ENCODE data around the gene HOXC10.

Gene HOXC10

GRCh38 chr12:54003625-54004024 lies 18.7 kb downstream of the HOXC10 start:
- H2AFZ ChIP-seq (ENCODE audit: low read length) = no peak overlapping the region

GRCh38 chr12:54004063-54004840 lies 19.3 kb downstream of the HOXC10 start:
- H3K79me2 ChIP-seq (ENCODE audit: insufficient read depth, low read length) = no peaks in the 10 kb centered on the region

More at GRCh38 chr12:54003625-54004024, 18.7 kb downstream of the HOXC10 start:
- H3K9ac ChIP-seq (ENCODE audit: low read depth, low read length, poor library complexity, severe bottlenecking) = no peak overlapping the region
- H3K4me3 ChIP-seq (ENCODE audit: low read length, poor library complexity, severe bottlenecking) = no peak overlapping the region
- H3K79me2 ChIP-seq (ENCODE audit: insufficient read depth, low read length) = peaks cover 1% of the 10 kb centered on the region; the same call in 1 of the 2 replicates
- no peaks in the 10 kb centered on the region for H3K27me3 ChIP-seq (ENCODE audit: insufficient read depth, low read length, poor library complexity, severe bottlenecking)
- no peaks in the 10 kb centered on the region for H3K9me3 ChIP-seq (ENCODE audit: insufficient read depth, low read depth, low read length)
- peaks cover 8% of the 10 kb centered on the region for H3K4me1 ChIP-seq (ENCODE audit: insufficient read depth, low read length, poor library complexity, severe bottlenecking)
- no peak overlapping the region for H3K4me2 ChIP-seq (ENCODE audit: low read depth, low read length, poor library complexity, severe bottlenecking)
- H3F3A ChIP-seq (ENCODE audit: low read depth) = no peaks in the 10 kb centered on the region
- H3K9me2 ChIP-seq (replicated peaks; ENCODE audit: low read depth, low read length) = no peaks in the 10 kb centered on the region
- H3K36me3 ChIP-seq (ENCODE audit: insufficient read depth, low read length) = no peaks in the 10 kb centered on the region
- H4K20me1 ChIP-seq (ENCODE audit: insufficient read depth, low read length, poor library complexity, severe bottlenecking) = no peaks in the 10 kb centered on the region
- TF ChIP-seq CTCF (conservative IDR thresholded peaks at IDR 0.05; ENCODE audit: low read length) (no peak), EZH2phosphoT487 (IDR thresholded peaks at IDR 0.05; ENCODE audit: borderline replicate concordance) (no peak)

GRCh38 chr12:54004841-54005530 lies 20.0 kb downstream of the HOXC10 start:
- TF ChIP-seq CTCF (conservative IDR thresholded peaks at IDR 0.05; ENCODE audit: low read length) = no peak
- no peak for TF ChIP-seq EZH2phosphoT487 (IDR thresholded peaks at IDR 0.05; ENCODE audit: borderline replicate concordance)
- H4K20me1 ChIP-seq (ENCODE audit: insufficient read depth, low read length, poor library complexity, severe bottlenecking) = no peaks in the 10 kb centered on the region
- no peak overlapping the region for H3K4me2 ChIP-seq (ENCODE audit: low read depth, low read length, poor library complexity, severe bottlenecking)
- H3K4me1 ChIP-seq (ENCODE audit: insufficient read depth, low read length, poor library complexity, severe bottlenecking) = peaks cover 4% of the 10 kb centered on the region
- no peak overlapping the region for H3K4me3 ChIP-seq (ENCODE audit: low read length, poor library complexity, severe bottlenecking)
- H3K27me3 ChIP-seq (ENCODE audit: insufficient read depth, low read length, poor library complexity, severe bottlenecking) = no peaks in the 10 kb centered on the region
- H2AFZ ChIP-seq (ENCODE audit: low read length) = no peak overlapping the region
- H3K79me2 ChIP-seq (ENCODE audit: insufficient read depth, low read length) = no peaks in the 10 kb centered on the region
- no peak overlapping the region for H3K9ac ChIP-seq (ENCODE audit: low read depth, low read length, poor library complexity, severe bottlenecking)
- no peaks in the 10 kb centered on the region for H3F3A ChIP-seq (ENCODE audit: low read depth)
- H3K36me3 ChIP-seq (ENCODE audit: insufficient read depth, low read length) = no peaks in the 10 kb centered on the region
- H3K9me2 ChIP-seq (replicated peaks; ENCODE audit: low read depth, low read length) = no peaks in the 10 kb centered on the region
- H3K9me3 ChIP-seq (ENCODE audit: insufficient read depth, low read depth, low read length) = no peaks in the 10 kb centered on the region

More at GRCh38 chr12:54004063-54004840, 19.3 kb downstream of the HOXC10 start:
- H3K4me2 ChIP-seq (ENCODE audit: low read depth, low read length, poor library complexity, severe bottlenecking) = no peak overlapping the region
- TF ChIP-seq CTCF (conservative IDR thresholded peaks at IDR 0.05; ENCODE audit: low read length) (peak; percentile 46), EZH2phosphoT487 (IDR thresholded peaks at IDR 0.05; ENCODE audit: borderline replicate concordance) (no peak)
- no peaks in the 10 kb centered on the region for H4K20me1 ChIP-seq (ENCODE audit: insufficient read depth, low read length, poor library complexity, severe bottlenecking)
- H3K4me3 ChIP-seq (ENCODE audit: low read length, poor library complexity, severe bottlenecking) = no peak overlapping the region
- no peaks in the 10 kb centered on the region for H3F3A ChIP-seq (ENCODE audit: low read depth)
- no peak overlapping the region for H2AFZ ChIP-seq (ENCODE audit: low read length)
- H3K9me3 ChIP-seq (ENCODE audit: insufficient read depth, low read depth, low read length) = no peaks in the 10 kb centered on the region
- no peaks in the 10 kb centered on the region for H3K9me2 ChIP-seq (replicated peaks; ENCODE audit: low read depth, low read length)
- H3K27me3 ChIP-seq (ENCODE audit: insufficient read depth, low read length, poor library complexity, severe bottlenecking) = no peaks in the 10 kb centered on the region
- no peak overlapping the region for H3K9ac ChIP-seq (ENCODE audit: low read depth, low read length, poor library complexity, severe bottlenecking)
- peaks cover 4% of the 10 kb centered on the region for H3K4me1 ChIP-seq (ENCODE audit: insufficient read depth, low read length, poor library complexity, severe bottlenecking)
- no peaks in the 10 kb centered on the region for H3K36me3 ChIP-seq (ENCODE audit: insufficient read depth, low read length)

Data from Loucy (cell line).